Esophagus muscularis mucosa (tissue), 3 donors: Measurements from ENCODE around the gene DLX5.

Experiments
- POLR2A ChIP-seq: fragments of 450-650 bp; IDR thresholded peaks from one replicate; pipeline ENCODE4 v1.6.1; 2017; ENCODE audit warnings: antibody characterized with exemption, moderate library complexity, mild to moderate bottlenecking, low read depth
- TF ChIP-seq, protein P1 (sequence below), 3 experiments: fragments of 200-600 bp in 2 of 3; fragments of 450-650 bp in 1 of 3; sonication (generic) in 2 of 3; IDR thresholded peaks; one replicate each; pipeline ENCODE4 v1.5.1; 2017 to 2019; ENCODE audit warnings: antibody characterized with exemption in 3 of 3, mild to moderate bottlenecking in 2 of 3, moderate library complexity in 1 of 3

- no peak for TF ChIP-seq POLR2A
- TF ChIP-seq, protein P1, sequence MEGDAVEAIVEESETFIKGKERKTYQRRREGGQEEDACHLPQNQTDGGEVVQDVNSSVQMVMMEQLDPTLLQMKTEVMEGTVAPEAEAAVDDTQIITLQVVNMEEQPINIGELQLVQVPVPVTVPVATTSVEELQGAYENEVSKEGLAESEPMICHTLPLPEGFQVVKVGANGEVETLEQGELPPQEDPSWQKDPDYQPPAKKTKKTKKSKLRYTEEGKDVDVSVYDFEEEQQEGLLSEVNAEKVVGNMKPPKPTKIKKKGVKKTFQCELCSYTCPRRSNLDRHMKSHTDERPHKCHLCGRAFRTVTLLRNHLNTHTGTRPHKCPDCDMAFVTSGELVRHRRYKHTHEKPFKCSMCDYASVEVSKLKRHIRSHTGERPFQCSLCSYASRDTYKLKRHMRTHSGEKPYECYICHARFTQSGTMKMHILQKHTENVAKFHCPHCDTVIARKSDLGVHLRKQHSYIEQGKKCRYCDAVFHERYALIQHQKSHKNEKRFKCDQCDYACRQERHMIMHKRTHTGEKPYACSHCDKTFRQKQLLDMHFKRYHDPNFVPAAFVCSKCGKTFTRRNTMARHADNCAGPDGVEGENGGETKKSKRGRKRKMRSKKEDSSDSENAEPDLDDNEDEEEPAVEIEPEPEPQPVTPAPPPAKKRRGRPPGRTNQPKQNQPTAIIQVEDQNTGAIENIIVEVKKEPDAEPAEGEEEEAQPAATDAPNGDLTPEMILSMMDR (IDR thresholded peaks at IDR 0.05): no peak
Observed at GRCh38 chr7:96995406-96996110, 29.1 kb downstream of the DLX5 start.
